ENCODE measurements around the gene PHKG1.
A peak's percentile ranks its signal among the peaks of the same experiment; 100 is the strongest.
"Not testable (repeated sequence)": the region's sequence is repeated elsewhere in the genome, so short reads cannot be mapped to it uniquely, and the experiment has no call there.

The PHKG1 gene

DNA sequence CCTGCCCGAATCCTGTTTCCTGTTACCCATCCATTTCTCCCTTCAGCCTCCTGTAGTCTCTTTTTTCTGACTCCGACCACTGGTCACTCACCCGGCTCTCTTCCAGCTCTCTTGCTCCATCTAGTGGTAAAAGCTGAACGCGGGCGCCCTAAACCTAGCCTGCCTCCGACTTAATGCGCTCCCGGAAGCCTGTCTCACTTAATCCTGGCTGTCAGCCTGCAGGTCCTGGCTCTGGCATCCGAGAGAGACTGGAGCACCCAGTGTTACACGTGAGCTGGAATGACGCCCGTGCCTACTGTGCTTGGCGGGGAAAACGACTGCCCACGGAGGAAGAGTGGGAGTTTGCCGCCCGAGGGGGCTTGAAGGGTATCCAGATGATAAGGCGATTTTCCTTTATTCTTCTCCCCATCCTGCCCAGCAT is 18.4 kb downstream of the PHKG1 start:
- peak; percentile 60 for DNase-seq (ENCODE audit: low spot score)
- Mint-ChIP-seq H3K9me3 (no peaks in the 10 kb centered on the region), H3K36me3 (ENCODE audit: low read depth) (peaks cover 26% of the 10 kb centered on the region), H3K4me3 (no peak overlapping the region), H3K4me1 (ENCODE audit: low read depth) (peaks cover 2% of the 10 kb centered on the region), H3K27ac (peak overlapping the region; percentile 41), H3K27me3 (ENCODE audit: low read depth) (no peaks in the 10 kb centered on the region)

DNA sequence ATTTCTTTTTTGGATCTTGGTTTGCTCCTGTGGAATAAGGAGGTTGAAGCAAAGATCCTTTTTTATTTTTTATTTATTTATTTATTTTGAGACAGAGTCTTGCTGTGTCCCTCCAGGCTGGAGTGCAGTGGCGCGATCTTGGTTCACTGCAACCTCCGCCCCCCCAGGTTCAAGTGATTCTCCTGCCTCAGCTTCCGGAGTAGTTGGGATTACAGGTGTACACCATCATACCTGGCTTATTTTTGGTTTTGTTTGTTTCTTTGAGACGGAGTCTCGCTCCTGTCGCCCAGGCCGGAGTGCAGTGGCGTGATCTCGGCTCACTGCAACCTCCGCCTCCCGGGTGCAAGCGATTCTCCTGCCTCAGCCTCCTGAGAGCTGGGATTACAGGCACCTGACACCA is 26.4 kb downstream of the PHKG1 start:
- H3K27ac Mint-ChIP-seq; H3K4me3 Mint-ChIP-seq; DNase-seq (ENCODE audit: low spot score); H3K27me3 Mint-ChIP-seq (ENCODE audit: low read depth); H3K9me3 Mint-ChIP-seq: not testable (repeated sequence)
- H3K4me1 Mint-ChIP-seq (ENCODE audit: low read depth), result peaks cover 27% of the 10 kb centered on the region
- peaks cover 41% of the 10 kb centered on the region for H3K36me3 Mint-ChIP-seq (ENCODE audit: low read depth)

DNA sequence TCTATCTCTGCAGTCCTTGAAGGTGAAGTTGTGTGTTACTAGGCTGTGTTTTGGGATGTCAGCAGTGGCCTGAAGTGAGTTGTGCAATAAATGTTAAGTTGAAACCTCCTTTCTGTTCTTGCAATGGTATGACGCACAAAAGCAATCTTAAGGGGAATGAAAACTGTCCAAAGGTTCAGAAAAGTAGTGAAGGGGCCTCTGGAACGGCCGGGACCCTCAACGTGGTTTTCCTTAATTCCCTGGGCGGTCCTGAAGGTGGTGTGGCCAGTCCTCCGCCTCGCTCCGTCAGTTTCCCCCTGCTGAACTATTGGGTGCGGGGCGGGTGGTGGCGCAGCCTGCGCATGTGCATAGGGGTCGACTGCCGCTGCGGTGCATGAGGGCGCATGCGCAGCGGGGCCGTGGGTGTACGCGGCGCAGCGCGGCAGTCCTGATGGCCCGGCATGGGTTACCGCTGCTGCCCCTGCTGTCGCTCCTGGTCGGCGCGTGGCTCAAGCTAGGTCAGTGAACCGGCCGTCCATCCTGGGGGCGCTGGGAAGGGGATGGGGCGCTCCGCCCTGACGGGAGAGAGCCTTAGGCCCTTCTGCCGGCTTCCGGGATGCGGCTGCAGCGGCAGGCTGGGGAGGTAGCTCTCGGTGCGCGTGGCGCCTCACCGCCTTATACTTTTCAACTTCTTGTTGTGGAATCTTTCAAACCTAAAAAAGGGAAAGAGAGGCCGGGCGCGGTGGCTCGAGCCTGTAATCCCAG is 28.7 kb downstream of the PHKG1 start, which contains the start of gene SUMF2:
TSS of gene SUMF2 (plus strand) at position 405 of the 744 bp plus-strand sequence. CDS start at position 431, 26 bp downstream.
- H3K9me3 Mint-ChIP-seq, result no peaks in the 10 kb centered on the region
- H3K4me1 Mint-ChIP-seq (ENCODE audit: low read depth), result peaks cover 27% of the 10 kb centered on the region
- H3K27ac Mint-ChIP-seq, result peak within 1 kb of the TSS; percentile 92
- no peaks in the 10 kb centered on the region for H3K27me3 Mint-ChIP-seq (ENCODE audit: low read depth)
- DNase-seq (ENCODE audit: low spot score), result peak; percentile 92
- peak within 1 kb of the TSS; percentile 94 for H3K4me3 Mint-ChIP-seq
- peaks cover 55% of the 10 kb centered on the region for H3K36me3 Mint-ChIP-seq (ENCODE audit: low read depth)

DNA sequence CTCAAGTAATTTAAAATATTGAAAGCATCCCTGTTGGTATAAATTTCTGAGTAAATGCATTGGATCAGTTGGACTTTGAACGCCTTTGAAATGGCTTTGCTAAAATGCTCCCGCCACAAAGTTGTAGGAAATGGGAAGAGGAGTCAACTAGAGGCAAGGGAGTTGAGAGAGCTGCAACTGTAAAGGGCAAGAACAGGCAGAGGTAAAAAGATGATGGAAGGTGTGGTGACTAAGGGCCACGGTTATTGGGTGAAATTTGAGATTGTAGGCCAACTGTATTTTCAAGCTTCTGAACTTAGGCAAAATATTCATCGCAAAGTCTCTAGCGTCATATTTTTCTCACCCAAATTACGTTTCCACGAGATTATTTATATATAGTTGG is 29.3 kb downstream of the PHKG1 start:
- peak overlapping the region; percentile 94 for H3K4me3 Mint-ChIP-seq
- DNase-seq (ENCODE audit: low spot score), result no peak
- peaks cover 55% of the 10 kb centered on the region for H3K36me3 Mint-ChIP-seq (ENCODE audit: low read depth)
- H3K27me3 Mint-ChIP-seq (ENCODE audit: low read depth), result no peaks in the 10 kb centered on the region
- peaks cover 27% of the 10 kb centered on the region for H3K4me1 Mint-ChIP-seq (ENCODE audit: low read depth)
- peak overlapping the region; percentile 92 for H3K27ac Mint-ChIP-seq
- no peaks in the 10 kb centered on the region for H3K9me3 Mint-ChIP-seq

DNA sequence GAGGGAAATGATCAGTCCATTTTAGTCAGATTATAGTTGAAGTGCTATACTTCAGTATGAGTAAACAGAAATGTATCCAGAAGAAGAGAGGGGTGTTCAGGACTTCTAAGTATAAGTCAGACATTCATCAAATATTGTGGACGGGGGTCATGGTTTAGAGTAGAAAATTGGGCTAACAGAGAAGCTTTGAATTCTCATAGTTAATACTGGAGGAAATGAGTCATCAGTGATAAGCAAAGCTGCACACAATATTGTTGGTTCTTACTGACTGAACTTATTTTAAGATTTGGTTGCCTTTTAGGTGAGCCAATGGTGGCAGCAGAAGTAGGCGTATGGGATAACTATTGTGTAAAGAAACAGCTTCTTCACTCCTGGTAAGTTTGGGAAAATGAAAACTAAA is 30.4 kb downstream of the PHKG1 start:
- H3K36me3 Mint-ChIP-seq (ENCODE audit: low read depth), result peaks cover 63% of the 10 kb centered on the region
- peaks cover 27% of the 10 kb centered on the region for H3K4me1 Mint-ChIP-seq (ENCODE audit: low read depth)
- DNase-seq (ENCODE audit: low spot score), result no peak
- H3K27ac Mint-ChIP-seq, result peak overlapping the region; percentile 77
- no peaks in the 10 kb centered on the region for H3K27me3 Mint-ChIP-seq (ENCODE audit: low read depth)
- H3K9me3 Mint-ChIP-seq, result no peaks in the 10 kb centered on the region
- peak overlapping the region; percentile 33 for H3K4me3 Mint-ChIP-seq

DNA sequence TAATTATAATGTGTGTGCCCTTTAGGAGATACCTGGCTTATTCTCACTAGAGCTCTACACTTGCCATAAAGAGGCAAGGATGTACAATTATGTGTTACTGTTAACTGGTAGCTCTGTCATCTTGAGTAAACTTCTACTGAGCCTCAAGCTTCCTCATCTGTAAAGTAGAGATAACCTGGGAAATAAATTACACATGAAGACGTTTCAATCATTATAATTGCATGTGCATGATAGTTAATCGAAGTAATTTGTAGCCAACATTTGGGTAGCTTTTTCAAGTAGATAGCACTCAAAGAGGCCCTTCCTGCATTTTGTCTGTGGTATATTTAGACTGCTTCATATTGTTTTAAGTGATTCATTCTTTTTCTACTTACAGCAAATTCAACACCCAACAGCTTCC is 38.8 kb downstream of the PHKG1 start:
- no peaks in the 10 kb centered on the region for H3K9me3 Mint-ChIP-seq
- no peak for DNase-seq (ENCODE audit: low spot score)
- no peaks in the 10 kb centered on the region for H3K27me3 Mint-ChIP-seq (ENCODE audit: low read depth)
- peak overlapping the region; percentile 59 for H3K4me3 Mint-ChIP-seq
- H3K4me1 Mint-ChIP-seq (ENCODE audit: low read depth), result peaks cover 30% of the 10 kb centered on the region
- H3K27ac Mint-ChIP-seq, result peak overlapping the region; percentile 41
- peaks cover 57% of the 10 kb centered on the region for H3K36me3 Mint-ChIP-seq (ENCODE audit: low read depth)

DNA sequence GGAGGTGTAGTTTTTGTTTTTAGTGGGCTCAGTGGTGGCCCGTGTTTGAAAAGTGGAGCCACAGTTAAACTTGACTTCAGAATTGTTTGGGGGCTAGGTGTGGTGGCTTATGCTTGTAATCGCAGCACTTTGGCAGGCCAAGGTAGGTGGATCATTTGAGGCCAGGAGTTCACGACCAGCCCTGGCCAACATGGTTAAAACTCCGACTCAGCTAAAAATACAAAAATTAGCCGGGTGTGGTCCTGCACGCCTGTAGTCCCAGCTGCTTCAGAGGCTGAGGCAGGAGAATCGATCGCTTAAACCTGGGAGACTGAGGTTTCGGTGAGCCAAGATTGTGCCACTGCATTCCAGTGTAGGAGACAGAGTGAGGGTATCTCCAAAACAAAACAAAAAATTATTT is 39.4 kb downstream of the PHKG1 start:
- Mint-ChIP-seq H3K27me3 (ENCODE audit: low read depth) (no peaks in the 10 kb centered on the region), H3K4me3 (peak overlapping the region; percentile 90), H3K9me3 (no peaks in the 10 kb centered on the region), H3K4me1 (ENCODE audit: low read depth) (peaks cover 30% of the 10 kb centered on the region), H3K27ac (no peak overlapping the region), H3K36me3 (ENCODE audit: low read depth) (peaks cover 52% of the 10 kb centered on the region)
- no peak for DNase-seq (ENCODE audit: low spot score)

DNA sequence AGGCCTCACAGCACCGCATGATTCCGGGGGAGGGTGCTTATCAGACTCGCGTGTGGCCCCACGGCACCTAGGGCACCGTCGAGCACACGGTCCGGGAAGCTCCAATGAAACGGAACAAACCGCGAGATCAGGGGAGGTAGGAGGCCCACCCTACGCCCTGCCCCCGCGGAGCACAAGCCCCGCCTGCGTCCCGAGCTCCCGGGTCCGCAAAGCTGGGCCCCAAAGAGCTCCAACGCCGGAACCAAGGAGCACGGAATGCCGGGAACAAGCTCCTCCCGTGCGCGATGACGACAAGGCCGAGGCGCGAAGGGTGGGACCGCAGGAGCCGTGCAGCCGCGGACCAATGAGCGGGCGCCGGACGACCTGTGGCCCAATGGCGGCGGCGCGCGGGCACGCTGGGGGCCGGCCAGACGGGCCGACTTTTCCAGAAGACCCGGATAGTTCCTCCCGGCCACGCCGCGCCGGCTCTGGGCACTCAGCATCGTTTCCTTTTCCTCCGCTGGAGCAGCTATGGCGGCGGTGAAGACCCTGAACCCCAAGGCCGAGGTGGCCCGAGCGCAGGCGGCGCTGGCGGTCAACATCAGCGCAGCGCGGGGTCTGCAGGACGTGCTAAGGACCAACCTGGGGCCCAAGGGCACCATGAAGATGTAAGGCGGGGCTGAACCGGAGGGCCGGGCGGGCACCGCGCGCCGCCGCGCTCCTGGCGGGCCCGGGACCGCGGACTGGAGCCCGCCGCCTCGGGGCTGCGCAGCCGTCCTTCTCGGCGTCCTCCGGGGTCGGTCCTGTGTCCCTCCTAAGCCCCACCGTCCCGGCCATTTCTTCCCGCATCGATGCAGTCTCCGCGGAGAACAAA is 41.2 kb downstream of the PHKG1 start, which contains the start of the genes CCT6A and PSPH:
TSS of gene CCT6A (plus strand) at position 427 of the 853 bp plus-strand sequence. CDS start at position 511, 84 bp downstream.
TSS of gene PSPH (minus strand) at position 106 of the 853 bp plus-strand sequence. CDS start 30,232 bp downstream, outside the sequence.
- peak; percentile 94 for DNase-seq (ENCODE audit: low spot score)
- Mint-ChIP-seq H3K27me3 (ENCODE audit: low read depth) (no peaks in the 10 kb centered on the region), H3K4me3 (peak within 1 kb of the TSS; percentile 90), H3K4me1 (ENCODE audit: low read depth) (peaks cover 28% of the 10 kb centered on the region), H3K36me3 (ENCODE audit: low read depth) (peaks cover 38% of the 10 kb centered on the region), H3K27ac (peak within 1 kb of the TSS; percentile 89), H3K9me3 (no peaks in the 10 kb centered on the region)

DNA sequence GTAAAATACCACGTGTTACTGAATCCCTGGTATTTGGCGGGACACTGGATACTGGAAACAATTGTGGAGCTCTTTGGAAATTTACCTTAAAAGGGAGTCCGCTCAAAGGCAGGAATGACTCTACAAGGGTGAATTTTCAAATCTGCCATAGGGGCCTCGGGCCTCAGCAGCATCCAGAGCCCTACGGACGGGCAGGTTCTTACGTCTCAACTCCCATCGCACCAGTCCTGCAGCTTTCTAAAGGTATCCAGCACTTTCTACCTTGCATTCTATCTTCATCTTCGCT is 41.8 kb downstream of the PHKG1 start:
- Mint-ChIP-seq H3K27ac (peak overlapping the region; percentile 89), H3K36me3 (ENCODE audit: low read depth) (peaks cover 33% of the 10 kb centered on the region), H3K4me3 (peak overlapping the region; percentile 90), H3K27me3 (ENCODE audit: low read depth) (no peaks in the 10 kb centered on the region), H3K4me1 (ENCODE audit: low read depth) (peaks cover 27% of the 10 kb centered on the region), H3K9me3 (no peaks in the 10 kb centered on the region)
- no peak for DNase-seq (ENCODE audit: low spot score)

DNA sequence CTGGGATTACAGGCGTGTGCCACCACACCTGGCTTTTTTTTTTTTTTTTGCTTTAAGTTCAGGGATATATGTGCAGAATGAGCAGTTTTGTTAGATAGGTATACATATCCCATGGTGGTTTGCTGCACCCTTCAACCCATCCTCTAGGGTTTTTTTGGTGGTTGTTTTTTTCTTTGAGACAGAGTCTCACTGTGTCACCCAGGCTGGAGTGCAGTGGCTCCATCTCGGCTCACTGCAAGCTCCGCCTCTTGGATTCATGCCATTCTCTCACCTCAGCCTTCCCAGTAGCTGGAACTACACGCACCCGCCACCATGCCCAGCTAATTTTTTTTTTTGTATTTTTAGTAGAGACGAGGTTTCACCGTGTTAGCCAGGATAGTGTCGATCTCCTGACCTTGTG is 44.0 kb downstream of the PHKG1 start:
- H3K9me3 Mint-ChIP-seq; DNase-seq (ENCODE audit: low spot score); H3K27ac Mint-ChIP-seq; H3K4me3 Mint-ChIP-seq; H3K27me3 Mint-ChIP-seq (ENCODE audit: low read depth): not testable (repeated sequence)
- H3K36me3 Mint-ChIP-seq (ENCODE audit: low read depth), result peaks cover 16% of the 10 kb centered on the region
- H3K4me1 Mint-ChIP-seq (ENCODE audit: low read depth), result peaks cover 16% of the 10 kb centered on the region

DNA sequence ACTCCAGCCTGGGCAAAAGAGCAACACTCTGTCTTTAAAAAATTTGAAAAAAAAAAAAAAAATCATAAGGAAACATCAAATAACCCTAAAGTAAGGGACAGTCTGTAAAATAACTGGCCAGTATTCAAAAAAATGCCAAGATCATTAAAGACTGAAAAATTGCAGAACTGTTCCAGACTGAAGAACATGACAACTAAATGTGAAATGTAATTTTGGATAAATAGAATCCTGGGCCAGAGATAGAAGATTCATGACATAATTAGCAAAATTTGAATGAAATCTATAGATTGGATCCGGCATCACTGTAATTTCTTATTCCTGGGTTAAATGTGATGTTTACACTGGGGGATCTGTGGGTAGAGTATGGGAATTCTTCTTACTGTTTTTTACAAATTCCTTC is 44.5 kb downstream of the PHKG1 start:
- no peak overlapping the region for H3K4me3 Mint-ChIP-seq

DNA sequence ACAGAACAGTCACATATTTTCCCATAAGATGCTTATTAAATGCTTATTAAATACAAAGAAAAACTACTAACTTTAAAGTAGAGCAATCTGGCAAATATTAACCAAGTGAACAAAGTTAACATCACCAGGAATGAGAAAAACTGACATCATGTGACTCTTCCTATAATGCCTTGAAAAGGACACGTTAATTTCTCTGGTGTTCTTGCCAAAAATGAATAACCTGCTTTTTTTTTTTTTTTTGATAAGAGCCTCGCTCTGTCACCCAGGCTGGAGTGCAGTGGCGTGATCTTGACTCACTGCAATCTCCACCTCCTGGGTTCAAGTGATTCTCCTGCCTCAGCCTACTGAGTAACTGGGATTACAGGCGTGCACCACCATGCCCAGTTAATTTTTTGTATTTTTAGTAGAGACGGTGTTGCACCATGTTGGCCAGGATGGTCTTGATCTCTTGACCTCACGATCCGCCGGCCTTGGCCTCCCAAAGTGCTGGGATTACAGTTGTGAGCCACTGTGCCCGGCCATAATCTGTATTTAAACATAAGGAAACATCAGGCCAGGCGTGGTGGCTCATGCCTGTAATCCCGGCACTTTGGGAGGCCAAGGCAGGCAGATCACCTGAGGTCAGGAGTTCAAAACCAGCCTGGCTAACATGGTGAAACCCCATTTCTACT is 45.2 kb downstream of the PHKG1 start:
- H3K36me3 Mint-ChIP-seq (ENCODE audit: low read depth); H3K4me1 Mint-ChIP-seq (ENCODE audit: low read depth); H3K27me3 Mint-ChIP-seq (ENCODE audit: low read depth); DNase-seq (ENCODE audit: low spot score); H3K9me3 Mint-ChIP-seq; H3K27ac Mint-ChIP-seq; H3K4me3 Mint-ChIP-seq: not testable (repeated sequence)

More for the DNA sequence above, 44.5 kb downstream of the PHKG1 start:
- Mint-ChIP-seq H3K9me3 (no peaks in the 10 kb centered on the region), H3K4me1 (ENCODE audit: low read depth) (peaks cover 13% of the 10 kb centered on the region), H3K27ac (no peak overlapping the region), H3K27me3 (ENCODE audit: low read depth) (no peaks in the 10 kb centered on the region), H3K36me3 (ENCODE audit: low read depth) (peaks cover 11% of the 10 kb centered on the region)
- DNase-seq (ENCODE audit: low spot score), result no peak

DNA sequence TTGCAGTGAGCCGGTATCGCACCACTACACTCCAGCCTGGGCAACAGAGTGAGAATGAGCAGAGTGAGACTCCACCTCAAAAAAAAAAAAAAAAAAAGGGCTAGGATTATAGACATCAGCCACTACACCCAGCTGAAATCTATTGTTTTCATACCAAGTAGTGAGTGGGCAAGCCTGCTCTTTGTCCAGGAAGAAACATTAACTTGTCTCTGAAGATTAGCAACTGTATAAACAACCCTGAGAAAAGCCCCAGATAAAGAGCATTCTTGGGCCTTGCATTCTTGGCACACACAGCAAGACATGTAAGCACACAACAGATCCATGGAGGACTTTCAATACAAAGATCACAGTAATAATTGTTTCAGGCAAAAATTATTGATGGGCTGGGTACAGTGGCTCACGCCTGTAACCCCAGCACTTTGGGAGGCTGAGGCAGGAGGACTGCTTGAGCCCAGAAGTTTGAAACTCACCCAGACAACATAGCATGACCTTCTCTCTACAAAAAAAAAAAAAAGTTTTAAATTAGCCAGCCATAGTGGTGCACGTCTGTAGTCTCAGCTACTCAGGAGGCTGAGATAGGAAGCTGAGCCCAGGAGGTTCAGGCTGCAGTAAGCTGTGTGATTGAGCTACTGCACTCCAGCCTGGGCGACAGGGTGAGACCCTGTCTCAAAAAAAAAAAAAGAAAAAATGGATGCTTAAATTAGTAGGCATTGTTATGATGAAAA is 45.9 kb downstream of the PHKG1 start:
- no peaks in the 10 kb centered on the region for H3K9me3 Mint-ChIP-seq
- DNase-seq (ENCODE audit: low spot score), result no peak
- H3K36me3 Mint-ChIP-seq (ENCODE audit: low read depth), result peaks cover 1% of the 10 kb centered on the region
- peaks cover 8% of the 10 kb centered on the region for H3K4me1 Mint-ChIP-seq (ENCODE audit: low read depth)
- no peak overlapping the region for H3K4me3 Mint-ChIP-seq
- no peak overlapping the region for H3K27ac Mint-ChIP-seq
- no peaks in the 10 kb centered on the region for H3K27me3 Mint-ChIP-seq (ENCODE audit: low read depth)
